K562 treated with DMSO at 1 percent for 48 hours (cell line): ENCODE results near the gene GSN. TPM values are rescaled to one million over a fixed set of nuclear protein-coding genes. Genes with fewer than 3 reads are reported as not detected.

Source experiments
- total RNA-seq: library from RNA; unstranded; fragments of 300-600 nt; gene quantifications from 2 replicates; pipeline ENCODE4 v1.2.3, GENCODE V29; 2022; ENCODE audit warnings: low replicate concordance; ENCODE audit errors: extremely low read depth

GSN gene
- not detected in 2 replicates for total RNA-seq

DNA sequence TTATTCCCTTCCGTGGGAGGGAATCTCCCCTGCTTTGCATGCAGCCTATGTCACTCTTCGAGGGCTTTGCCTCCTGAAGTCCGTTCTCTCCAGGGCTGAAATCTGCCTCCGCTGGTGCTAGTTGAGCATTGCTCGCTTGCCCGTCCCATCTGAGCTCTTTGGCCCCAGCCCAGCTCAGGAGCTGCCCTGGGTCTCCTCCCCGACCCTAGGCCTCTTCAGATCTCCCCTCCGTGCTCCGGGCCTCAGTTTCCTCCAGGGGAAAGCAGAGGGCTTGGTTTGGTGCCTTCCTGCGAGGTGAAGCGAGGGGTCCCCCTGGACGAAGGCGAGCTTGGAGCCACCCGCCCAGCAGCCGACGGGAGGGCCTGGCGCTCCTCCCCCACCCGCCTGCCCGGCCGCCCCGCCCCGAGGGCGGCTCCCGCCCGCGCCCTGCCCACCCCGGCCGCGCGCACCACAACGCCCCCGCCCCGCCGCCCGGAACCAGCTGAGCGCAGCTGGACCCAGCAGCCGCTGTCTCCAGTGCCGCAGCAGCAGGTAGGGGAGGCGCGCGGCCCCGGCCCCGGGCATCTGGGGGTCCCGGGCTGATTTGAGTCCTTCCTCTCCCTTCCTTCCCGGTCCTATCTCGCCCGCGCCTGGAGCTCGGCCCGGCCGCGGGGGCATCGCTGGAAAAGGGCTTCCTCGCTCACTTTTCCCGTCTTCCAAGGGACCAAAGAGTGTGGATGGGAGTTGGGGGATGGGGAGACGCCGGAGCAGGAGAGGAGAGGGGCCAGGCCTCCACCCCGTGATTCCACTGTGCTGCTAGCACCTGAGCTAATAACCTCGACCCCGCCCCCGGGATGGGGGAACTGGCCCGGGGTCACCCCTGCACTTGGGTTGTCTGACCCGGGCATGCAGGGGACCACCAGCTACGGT, at the start of gene GSN:
GSN (plus strand) TSS at position 474 of the 909 bp plus-strand sequence. CDS start 33,810 bp downstream, outside the sequence.

DNA sequence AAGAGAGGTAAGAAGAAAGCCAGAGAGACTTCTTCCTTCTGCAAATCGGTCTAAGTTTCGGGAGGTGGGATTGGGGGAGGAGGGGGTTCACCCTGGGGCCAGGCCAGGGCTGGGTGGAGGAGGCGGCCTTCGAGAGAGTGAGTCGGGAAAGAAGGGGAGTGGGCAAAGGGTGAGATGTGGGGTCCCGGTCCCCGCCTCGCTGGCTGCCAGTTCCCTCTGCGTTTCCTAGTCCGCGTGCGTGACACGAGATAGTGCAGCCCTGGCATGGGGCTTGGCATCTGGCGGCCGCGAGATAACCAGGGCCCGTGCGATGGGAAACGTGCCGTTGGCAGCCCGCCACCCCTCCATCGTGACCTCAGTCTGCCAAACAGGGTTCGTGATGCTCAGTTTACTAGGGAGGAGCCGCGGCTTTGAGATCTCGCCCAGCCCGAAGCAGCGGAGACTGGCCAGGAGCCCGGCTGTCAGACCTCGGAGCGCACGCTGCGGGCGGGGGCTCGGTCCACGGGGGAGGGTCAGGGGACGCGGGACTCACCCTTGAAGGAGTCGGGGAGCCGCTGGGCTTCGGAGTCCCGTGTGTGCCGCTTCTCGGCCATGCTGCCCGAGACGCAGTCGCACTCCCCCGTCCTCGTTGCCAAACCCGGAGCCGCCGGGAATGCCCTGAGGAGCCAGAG, 101.8 kb downstream of the GSN start, which contains the start of gene STOM:
STOM (minus strand) TSS at position 656 of the 671 bp plus-strand sequence; CDS start at position 593, 63 bp downstream.

Other genes starting within 250 kb of the GSN start
- not detected in 2 replicates for gene C5, start 217.9 kb upstream of the GSN start, total RNA-seq
- gene CNTRL, start 193.2 kb upstream of the GSN start, total RNA-seq, result not detected in 2 replicates
- not detected in 2 replicates for gene RAB14, start 66.3 kb upstream of the GSN start, total RNA-seq
- gene STOM, start 102.1 kb downstream of the GSN start, total RNA-seq, result not detected in 2 replicates
- not detected in 2 replicates for gene GGTA1, start 231.7 kb downstream of the GSN start, total RNA-seq